ENCODE data around the gene C22orf15. TPM values are rescaled to one million over a fixed set of nuclear protein-coding genes. Genes with fewer than 3 reads are reported as not detected.

The C22orf15 gene
- total RNA-seq, 1 experiment from 2014 or later, result not detected

DNA sequence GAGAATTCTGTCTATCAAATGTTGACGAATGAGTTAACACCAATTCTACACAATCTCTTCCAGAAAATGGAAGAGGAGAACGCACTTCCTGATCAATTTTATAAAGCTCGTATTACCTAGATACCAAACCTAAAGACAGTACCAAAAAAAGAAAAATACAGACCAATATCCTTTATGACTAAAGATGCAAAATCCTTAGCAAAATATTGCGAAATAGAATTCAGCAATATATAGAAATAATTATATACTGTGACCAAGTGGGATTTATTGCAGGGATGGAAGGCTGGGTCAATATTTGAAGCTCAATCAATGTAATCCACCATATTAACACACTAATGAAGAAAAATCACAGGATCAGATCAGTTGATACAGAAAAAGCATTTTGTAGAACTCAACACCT is 49.6 kb downstream of the C22orf15 start:
- Histone ChIP-seq H3K4me2 (no peak overlapping the region), H3F3A (ENCODE audit: insufficient read depth, low read depth) (peaks cover 6% of the 10 kb centered on the region; the same call in 1 of the 2 replicates), H2AFZ (no peak overlapping the region), H3K27ac (no peak overlapping the region), H3K9me2 (ENCODE audit: insufficient read depth) (no peaks in the 10 kb centered on the region; the same call in 1 of the 2 replicates), H3K36me3 (ENCODE audit: low read depth) (peaks cover 10% of the 10 kb centered on the region; the same call in 1 of the 2 replicates), H3K4me3 (no peak overlapping the region), H3K4me1 (replicated peaks; ENCODE audit: insufficient read depth) (no peaks in the 10 kb centered on the region), H3K79me2 (ENCODE audit: low read depth) (no peaks in the 10 kb centered on the region), H4K20me1 (ENCODE audit: insufficient read depth) (no peaks in the 10 kb centered on the region; the same call in 1 of the 2 replicates), H3K27me3 (ENCODE audit: insufficient read depth, low read depth) (no peaks in the 10 kb centered on the region), H3K9me3 (ENCODE audit: insufficient read depth, low read depth) (no peaks in the 10 kb centered on the region)
- intact Hi-C loops (cut with micrococcal nuclease; ENCODE audit: unreplicated experiment), result no loop called here
- BruUV-seq (replicated peaks), result no TSS peak
- no peak for DNase-seq
- POLR2A ChIA-PET (ENCODE audit: unreplicated experiment), result no interaction called here
- TF ChIP-seq CTCF (conservative IDR thresholded peaks at IDR 0.05) (no peak), EZH2 (IDR thresholded peaks at IDR 0.05; ENCODE audit: low read depth) (no peak)
- CTCF ChIA-PET, result interaction anchor here (0.6 kb wide), 1 partner anchor 82 kb away, joined by 3 read pairs; the partner anchor contains the start of gene MIF

Other genes with a start within 250 kb of the C22orf15 start
- not detected in 2 replicates for gene IGLL1, start 182.7 kb upstream of the C22orf15 start, total RNA-seq (2021)
- 0.57 and 0.60 TPM in 2 replicates for gene DRICH1, start 130.7 kb upstream of the C22orf15 start, total RNA-seq (2021)
- not detected in 2 replicates for gene RGL4, start 72.0 kb upstream of the C22orf15 start, total RNA-seq (2021)
- 2.8 and 2.9 TPM in 2 replicates for gene ZNF70, start 11.9 kb upstream of the C22orf15 start, total RNA-seq (2021)
- gene VPREB3, start 8.6 kb upstream of the C22orf15 start, total RNA-seq (2021), result 0.90 and 1.1 TPM in 2 replicates
- 37.0 and 43.5 TPM in 2 replicates for gene CHCHD10, start 5.0 kb downstream of the C22orf15 start, total RNA-seq (2021)
- 2.4 and 3.6 TPM in 2 replicates for gene MMP11, start 9.9 kb downstream of the C22orf15 start, total RNA-seq (2021)
- gene SMARCB1, start 24.0 kb downstream of the C22orf15 start, total RNA-seq (2021), result 61.7 and 80.2 TPM in 2 replicates
- 0.41 and 1.2 TPM in 2 replicates for gene DERL3, start 76.0 kb downstream of the C22orf15 start, total RNA-seq (2021)
- 24.0 and 26.9 TPM in 2 replicates for gene SLC2A11, start 94.9 kb downstream of the C22orf15 start, total RNA-seq (2021)
- 531 and 695 TPM in 2 replicates for gene MIF, start 131.4 kb downstream of the C22orf15 start, total RNA-seq (2021)
- gene GSTT2B, start 198.2 kb downstream of the C22orf15 start, total RNA-seq (2021), result 0.50 TPM in 1 of 2 replicates, not detected in the other
- not detected in 2 replicates for gene DDTL, start 203.9 kb downstream of the C22orf15 start, total RNA-seq (2021)
- gene DDT, start 211.5 kb downstream of the C22orf15 start, total RNA-seq (2021), result 42.0 and 67.9 TPM in 2 replicates
- gene GSTT2, start 217.1 kb downstream of the C22orf15 start, total RNA-seq (2021), result 0.79 TPM in 1 of 2 replicates, not detected in the other
- not detected in 2 replicates for gene GSTT4, start 242.5 kb downstream of the C22orf15 start, total RNA-seq (2021)
- 39.0 and 39.3 TPM in 2 replicates for gene CABIN1, start 248.3 kb downstream of the C22orf15 start, total RNA-seq (2021)